GM12878 (cell line): ENCODE data around the gene UBAC2. TPM values are rescaled to one million over a fixed set of nuclear protein-coding genes. Genes with fewer than 3 reads are reported as not detected.

Experiments
- ATAC-seq: fragments of 200-7000 bp; cut with Tn5 transposase; 3 replicates; pipeline ENCODE4 v1.9.1; 2020; ENCODE audit warnings: mild to moderate bottlenecking, moderate library complexity
- BruUV-seq: library from RNA; stranded (reverse); fragments of 400-500 nt; replicated peaks from 2 replicates; lab custom pipeline; 2021; lab: Mats Ljungman, UMichigan
- CTCF ChIA-PET: fragments of 300-600 bp; sonication (Branson Sonifier 250); formaldehyde crosslinking; extraction: SDS; loops from one replicate; lab custom pipeline; 2021; ENCODE audit warnings: inconsistent platforms; lab: Yijun Ruan, JAX
- POLR2A ChIA-PET: fragments of 350-600 bp; formaldehyde crosslinking; extraction: SDS; loops from one replicate; lab custom pipeline; 2021; ENCODE audit warnings: inconsistent platforms; lab: Charles Lee
- RAD21 ChIA-PET: fragments of 300-600 bp; sonication (Branson Sonifier 250); formaldehyde crosslinking; loops from one replicate; lab custom pipeline; 2023; ENCODE audit warnings: antibody characterized with exemption; ENCODE audit not compliant: unreplicated experiment; lab: Charles Lee
- SMC1A ChIA-PET: fragments of 300-600 bp; sonication (Branson Sonifier 250); formaldehyde crosslinking; loops from one replicate; lab custom pipeline; 2023; ENCODE audit not compliant: unreplicated experiment, uncharacterized antibody; lab: Charles Lee
- DNase-seq: peaks from one replicate; pipeline ENCODE4 v3.0.0-alpha.2; 2011; ENCODE audit warnings: low read depth, low spot score
- FAIRE-seq: peaks from 3 replicates; lab custom pipeline; 2011; peaks lifted over from hg19 to GRCh38; lab: Jason Lieb, UNC
- H2AFZ ChIP-seq: 2 replicates; pipeline ENCODE4 v1.6.0; 2011; ENCODE audit warnings: low read depth, low read length, control low read depth; ENCODE audit not compliant: control insufficient read depth
- H3K27ac ChIP-seq: 2 replicates; pipeline ENCODE4 v1.5.1; 2011; ENCODE audit warnings: control low read depth; ENCODE audit not compliant: control insufficient read depth, insufficient read depth
- H3K27me3 ChIP-seq, 2 experiments: replicated peaks in 1 of 2; 2 replicates each; pipeline versions ENCODE4 v1.6.0 to v1.6.1; 2011; ENCODE audit warnings: low read length in 1 of 2; ENCODE audit not compliant: control insufficient read depth in 2 of 2, insufficient read depth in 2 of 2
- H3K36me3 ChIP-seq, 2 experiments: 2 replicates each; pipeline ENCODE4 v1.5.1; 2011; ENCODE audit warnings: low read length in 1 of 2; ENCODE audit not compliant: control insufficient read depth in 2 of 2, insufficient read depth in 2 of 2
- H3K4me1 ChIP-seq: 2 replicates; pipeline ENCODE4 v1.6.1; 2011; ENCODE audit warnings: mild to moderate bottlenecking, low read length, moderate library complexity, mixed read lengths; ENCODE audit not compliant: control insufficient read depth, insufficient read depth
- H3K4me2 ChIP-seq: 2 replicates; pipeline ENCODE4 v1.6.0; 2011; ENCODE audit warnings: control low read depth; ENCODE audit not compliant: control insufficient read depth, insufficient read depth
- H3K4me3 ChIP-seq: fragments of 200-600 bp; sonication (generic); 2 replicates; pipeline ENCODE4 v1.5.1; 2016
- H3K79me2 ChIP-seq: 2 replicates; pipeline ENCODE4 v1.6.0; 2011; ENCODE audit warnings: low read length; ENCODE audit not compliant: control insufficient read depth, insufficient read depth
- H3K9ac ChIP-seq: 2 replicates; pipeline ENCODE4 v1.8.0; 2011; ENCODE audit warnings: low read length, control low read depth, mixed read lengths; ENCODE audit not compliant: control insufficient read depth, insufficient read depth
- H3K9me3 ChIP-seq: replicated peaks from 3 replicates; pipeline ENCODE4 v1.5.1; 2011; ENCODE audit warnings: mild to moderate bottlenecking, low read length; ENCODE audit not compliant: control insufficient read depth, insufficient read depth
- H4K20me1 ChIP-seq: 2 replicates; pipeline ENCODE4 v1.6.0; 2011; ENCODE audit not compliant: control insufficient read depth, insufficient read depth
- CHD4 ChIP-seq: fragments of 200-600 bp; sonication (generic); IDR thresholded peaks from 2 replicates; pipeline ENCODE4 v1.6.1; 2016; ENCODE audit warnings: mild to moderate bottlenecking
- CTCF ChIP-seq, 3 experiments: IDR thresholded peaks in 2 of 3; conservative IDR thresholded peaks in 1 of 3; 2 replicates each; pipeline ENCODE4 v1.5.1; 2011; ENCODE audit warnings: low read depth in 3 of 3, low read length in 3 of 3, mild to moderate bottlenecking in 3 of 3, control low read depth in 2 of 3, moderate library complexity in 2 of 3, inconsistent platforms in 1 of 3, mixed read lengths in 1 of 3; ENCODE audit not compliant: control insufficient read depth in 2 of 3, insufficient read depth in 1 of 3; ENCODE audit errors: extremely low read depth in 1 of 3
- EED ChIP-seq: sonication (generic); IDR thresholded peaks from 2 replicates; pipeline ENCODE4 v1.6.1; 2016; ENCODE audit warnings: antibody characterized with exemption, low read depth
- GATAD2B ChIP-seq: fragments of 450-650 bp; conservative IDR thresholded peaks from 2 replicates; pipeline ENCODE4 v1.6.1; 2017; ENCODE audit warnings: low read depth, mild to moderate bottlenecking, moderate library complexity
- IKZF2 ChIP-seq, 2 experiments: fragments of 450-650 bp; IDR thresholded peaks; 2 replicates each; pipeline ENCODE4 v1.6.1; 2017; ENCODE audit warnings: mild to moderate bottlenecking in 2 of 2, moderate library complexity in 2 of 2
- JUND ChIP-seq: IDR thresholded peaks from 2 replicates; pipeline ENCODE4 v1.6.1; 2012; ENCODE audit warnings: low read depth, mild to moderate bottlenecking, low read length, improper control_type of control experiment, moderate library complexity
- KDM1A ChIP-seq: fragments of 200-600 bp; sonication (generic); IDR thresholded peaks from 2 replicates; pipeline ENCODE4 v1.6.1; 2016; ENCODE audit warnings: borderline replicate concordance
- LARP7 ChIP-seq: fragments of 450-650 bp; IDR thresholded peaks from 2 replicates; pipeline ENCODE4 v1.6.1; 2017; ENCODE audit warnings: mild to moderate bottlenecking
- MEF2A ChIP-seq: IDR thresholded peaks from 2 replicates; pipeline ENCODE4 v1.6.1; 2011; ENCODE audit warnings: low read depth, mild to moderate bottlenecking, low read length, moderate library complexity; ENCODE audit not compliant: insufficient read depth
- RB1 ChIP-seq: fragments of 450-650 bp; formaldehyde crosslinking; IDR thresholded peaks from 2 replicates; pipeline ENCODE4 v1.6.1; 2017; ENCODE audit warnings: mild to moderate bottlenecking, borderline replicate concordance
- RBBP5 ChIP-seq: fragments of 200-600 bp; sonication (generic); conservative IDR thresholded peaks from 2 replicates; pipeline ENCODE4 v1.6.1; 2016
- REST ChIP-seq: IDR thresholded peaks from 2 replicates; pipeline ENCODE4 v1.6.1; 2012; ENCODE audit warnings: mild to moderate bottlenecking, low read depth, low read length
- SP1 ChIP-seq: IDR thresholded peaks from one replicate; pipeline ENCODE4 v1.6.1; 2011; ENCODE audit warnings: low read depth, low read length
- SREBF2 ChIP-seq: IDR thresholded peaks from 2 replicates; pipeline ENCODE4 v1.6.1; 2012; ENCODE audit warnings: mild to moderate bottlenecking, low read length
- ZNF384 ChIP-seq: IDR thresholded peaks from 2 replicates; pipeline ENCODE4 v1.6.1; 2012; ENCODE audit warnings: low read depth, mild to moderate bottlenecking, low read length, improper control_type of control experiment, borderline replicate concordance
- WGBS: methylation state at CpG from one replicate; pipeline ENCODE4 v1.1.6; 2016; ENCODE audit warnings: low lambda C conversion rate; ENCODE audit not compliant: insufficient replicate concordance, insufficient coverage; ENCODE audit errors: missing lambda C conversion rate; 5-methylcytosine and 5-hydroxymethylcytosine counted together
- in situ Hi-C: fragments of 300-500 bp; cut with MboI; formaldehyde crosslinking; loops from 9 replicates; pipeline ENCODE4 v1.14.3; 2018; ENCODE audit warnings: mixed read lengths
- intact Hi-C: fragments of 100-400 bp; cut with micrococcal nuclease; formaldehyde crosslinking; loops from one replicate; pipeline ENCODE4 v1.14.2; 2022; ENCODE audit not compliant: unreplicated experiment
- polyA plus RNA-seq, 11 experiments: library from polyadenylated mRNA; depleted of rRNA in 4 of 11; unstranded in 6 of 11; stranded (reverse) in 5 of 11; fragments of >200 nt; fragmentation: Nextera tagmentation in 4 of 11; fragmentation: Illumina TruSeq in 1 of 11; extraction: Ambion mirVana in 4 of 11; extraction: Trizol in 1 of 11; gene quantifications; 1 replicate in 1 of 11; 2 replicates in 10 of 11; pipeline versions ENCODE4 v1.2.1 to v1.2.3, GENCODE V29; 2011 to 2016; ENCODE audit warnings: inconsistent platforms in 2 of 11, missing spikeins in 2 of 11, low read depth in 1 of 11
- total RNA-seq, 4 experiments: library from RNA; depleted of rRNA in 3 of 4; stranded (reverse); fragments of >200 nt in 3 of 4; fragmentation: Illumina TruSeq in 1 of 4; extraction: Trizol in 1 of 4; gene quantifications; 2 replicates each; pipeline versions ENCODE4 v1.2.1 to v1.2.3, GENCODE V29; 2013 to 2021
- TF ChIP-seq, protein P1 (sequence below): IDR thresholded peaks from 2 replicates; pipeline ENCODE4 v1.6.1; 2012; ENCODE audit warnings: low read length, inconsistent platforms
- TF ChIP-seq, protein P2 (sequence below): fragments of 450-650 bp; IDR thresholded peaks from 2 replicates; pipeline ENCODE4 v1.6.1; 2016; ENCODE audit warnings: mild to moderate bottlenecking

UBAC2 gene
- total and polyA plus RNA-seq, 10 of the 15 experiments (the other 5 are each of a cell fraction or from before 2014, with no cell fraction given) = 3.0 to 54.6 (median 17.4) TPM

DNA sequence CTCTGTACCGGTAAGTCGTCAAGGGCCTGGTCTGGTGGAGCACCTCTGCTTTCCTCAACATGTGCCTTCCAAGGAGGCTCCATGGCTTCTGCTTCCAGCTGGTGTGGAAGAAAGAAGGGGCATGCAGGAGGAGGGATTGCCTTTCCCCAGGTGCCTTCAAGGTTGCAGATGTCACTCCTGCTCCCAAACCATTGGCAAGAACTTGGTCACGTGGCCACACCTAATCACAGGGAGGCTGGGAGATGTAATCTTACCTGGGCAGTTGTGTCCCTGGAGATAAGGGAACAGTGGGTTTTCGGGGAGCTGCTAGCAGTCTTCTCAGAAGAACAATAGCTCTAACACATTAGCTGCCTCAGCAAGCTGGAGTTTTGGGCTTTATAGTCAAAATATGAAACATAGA lies 67.3 kb downstream of the UBAC2 start:
- FAIRE-seq (no peak), ATAC-seq (no peak), DNase-seq (no peak)
- in situ Hi-C loops = loop anchor here (10.0 kb wide), 1 partner anchor 413 kb away; no protein-coding TSS in a partner anchor
- POLR2A ChIA-PET = interaction anchor here (1.6 to 2.9 kb wide), 4 partner anchors 68 to 169 kb away, joined by 4 to 24 read pairs (median 8); partner anchors contain the start of gene UBAC2
- H3K9ac ChIP-seq = no peak overlapping the region
- H3K4me1 ChIP-seq = peaks cover 23% of the 10 kb centered on the region
- H3K4me3 ChIP-seq = no peak overlapping the region
- no peaks in the 10 kb centered on the region for H3K27me3 ChIP-seq
- 81% methylated on average over 4 of the region's 4 CpGs for WGBS
- no TSS peak for BruUV-seq
- intact Hi-C loops = loop anchor here (5.0 to 10.0 kb wide), 4 partner anchors 236 to 426 kb away; partner anchors contain the start of gene CLYBL
- CTCF ChIA-PET = interaction anchor here (1.0 to 12.3 kb wide), 18 partner anchors 11 to 418 kb away, joined by 3 to 470 read pairs (median 22); partner anchors contain the start of genes GPR18, GPR183 and UBAC2
- H3K79me2 ChIP-seq = peaks cover 16% of the 10 kb centered on the region
- H3K36me3 ChIP-seq = peaks cover 0 to 5% of the 10 kb centered on the region in 2 experiments; a peak in 2 of 4 replicates
- SMC1A ChIA-PET = interaction anchor here (0.6 to 14.4 kb wide), 21 partner anchors 8 to 236 kb away, joined by 3 to 306 read pairs (median 48); partner anchors contain the start of genes GPR18, GPR183, TM9SF2 and UBAC2
- H4K20me1 ChIP-seq = no peaks in the 10 kb centered on the region
- RAD21 ChIA-PET = interaction anchor here (0.7 to 12.6 kb wide), 10 partner anchors 15 to 276 kb away, joined by 3 to 338 read pairs (median 114); partner anchors contain the start of genes GPR183 and UBAC2
- H3K4me2 ChIP-seq = no peak overlapping the region
- no peak overlapping the region for H2AFZ ChIP-seq
- no peak overlapping the region for H3K27ac ChIP-seq
- peaks cover 6% of the 10 kb centered on the region; the same call in 2 of the 3 replicates for H3K9me3 ChIP-seq
- TF ChIP-seq REST = no peak
- TF ChIP-seq SREBF2 = no peak
- no peak for TF ChIP-seq CTCF (IDR thresholded peaks at IDR 0.05 in 2 of 3, conservative IDR thresholded peaks at IDR 0.05 in 1 of 3; ENCODE audit: control insufficient read depth in 2 of 3, extremely low read depth in 1 of 3, insufficient read depth in 1 of 3, low read depth in 3 of 3, low read length in 3 of 3)
- TF ChIP-seq RB1 = no peak
- TF ChIP-seq IKZF2 (IDR thresholded peaks at IDR 0.05) = no peak
- TF ChIP-seq GATAD2B = no peak
- no peak for TF ChIP-seq EED
- TF ChIP-seq SP1 = no peak
- TF ChIP-seq RBBP5 = no peak
- TF ChIP-seq ZNF384 = no peak
- TF ChIP-seq, protein P1, sequence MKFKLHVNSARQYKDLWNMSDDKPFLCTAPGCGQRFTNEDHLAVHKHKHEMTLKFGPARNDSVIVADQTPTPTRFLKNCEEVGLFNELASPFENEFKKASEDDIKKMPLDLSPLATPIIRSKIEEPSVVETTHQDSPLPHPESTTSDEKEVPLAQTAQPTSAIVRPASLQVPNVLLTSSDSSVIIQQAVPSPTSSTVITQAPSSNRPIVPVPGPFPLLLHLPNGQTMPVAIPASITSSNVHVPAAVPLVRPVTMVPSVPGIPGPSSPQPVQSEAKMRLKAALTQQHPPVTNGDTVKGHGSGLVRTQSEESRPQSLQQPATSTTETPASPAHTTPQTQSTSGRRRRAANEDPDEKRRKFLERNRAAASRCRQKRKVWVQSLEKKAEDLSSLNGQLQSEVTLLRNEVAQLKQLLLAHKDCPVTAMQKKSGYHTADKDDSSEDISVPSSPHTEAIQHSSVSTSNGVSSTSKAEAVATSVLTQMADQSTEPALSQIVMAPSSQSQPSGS = no peak
- no peak for TF ChIP-seq LARP7
- TF ChIP-seq JUND = no peak
- no peak for TF ChIP-seq KDM1A
- no peak for TF ChIP-seq CHD4
- TF ChIP-seq, protein P2, sequence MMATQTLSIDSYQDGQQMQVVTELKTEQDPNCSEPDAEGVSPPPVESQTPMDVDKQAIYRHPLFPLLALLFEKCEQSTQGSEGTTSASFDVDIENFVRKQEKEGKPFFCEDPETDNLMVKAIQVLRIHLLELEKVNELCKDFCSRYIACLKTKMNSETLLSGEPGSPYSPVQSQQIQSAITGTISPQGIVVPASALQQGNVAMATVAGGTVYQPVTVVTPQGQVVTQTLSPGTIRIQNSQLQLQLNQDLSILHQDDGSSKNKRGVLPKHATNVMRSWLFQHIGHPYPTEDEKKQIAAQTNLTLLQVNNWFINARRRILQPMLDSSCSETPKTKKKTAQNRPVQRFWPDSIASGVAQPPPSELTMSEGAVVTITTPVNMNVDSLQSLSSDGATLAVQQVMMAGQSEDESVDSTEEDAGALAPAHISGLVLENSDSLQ = no peak
- no peak for TF ChIP-seq MEF2A
